ENCODE data around the gene FYTTD1.

FYTTD1 gene

DNA sequence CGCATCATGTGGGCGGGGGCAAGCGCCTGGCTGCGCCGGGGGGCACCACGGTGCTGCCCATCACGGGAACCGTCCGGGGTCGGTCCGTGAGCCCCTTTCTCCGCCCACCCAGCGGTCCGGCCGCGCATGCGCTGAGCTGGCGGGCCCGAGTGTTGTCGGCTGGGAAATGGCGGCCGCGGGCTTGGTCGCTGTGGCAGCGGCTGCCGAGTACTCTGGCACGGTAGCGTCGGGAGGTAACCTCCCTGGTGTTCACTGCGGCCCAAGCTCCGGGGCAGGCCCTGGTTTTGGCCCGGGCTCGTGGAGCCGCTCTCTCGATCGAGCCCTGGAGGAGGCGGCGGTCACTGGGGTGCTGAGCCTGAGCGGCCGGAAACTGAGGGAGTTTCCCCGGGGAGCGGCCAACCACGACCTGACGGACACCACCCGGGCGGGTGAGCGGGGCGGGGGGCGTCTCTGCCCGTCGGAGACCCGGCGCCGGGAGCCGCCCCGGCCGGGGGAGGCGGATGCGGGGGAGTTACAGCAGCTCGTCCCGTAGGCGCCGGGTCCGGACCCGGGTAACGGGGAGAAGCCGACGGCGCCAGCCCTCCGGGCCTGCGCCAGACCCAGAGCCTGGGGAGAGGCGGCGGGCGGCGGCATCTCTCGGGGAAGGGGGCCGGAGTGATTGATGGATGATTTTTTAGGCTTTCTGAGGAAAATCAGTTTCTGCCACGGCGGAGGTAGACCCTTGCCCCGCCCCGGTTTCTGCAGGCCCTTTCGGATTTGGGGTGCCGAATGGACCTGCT is 41.6 kb downstream of the FYTTD1 start, which contains the start of gene LRCH3:
Gene LRCH3, plus strand, starts transcription at position 142 of the 779 bp plus-strand sequence. Its CDS starts 25 bp downstream, at position 167.
- Mint-ChIP-seq H3K4me1 (peaks cover 31% of the 10 kb centered on the region), H3K27me3 (no peaks in the 10 kb centered on the region), H3K4me3 (peak within 1 kb of the TSS; percentile 92), H3K36me3 (peaks cover 2% of the 10 kb centered on the region), H3K27ac (peak within 1 kb of the TSS; percentile 91), H3K9me3 (no peaks in the 10 kb centered on the region)
- ATAC-seq (ENCODE audit: low read depth), result peak; percentile 70
- peak; percentile 81 to 91 for DNase-seq (ENCODE audit: low spot score in 2 of 2)

DNA sequence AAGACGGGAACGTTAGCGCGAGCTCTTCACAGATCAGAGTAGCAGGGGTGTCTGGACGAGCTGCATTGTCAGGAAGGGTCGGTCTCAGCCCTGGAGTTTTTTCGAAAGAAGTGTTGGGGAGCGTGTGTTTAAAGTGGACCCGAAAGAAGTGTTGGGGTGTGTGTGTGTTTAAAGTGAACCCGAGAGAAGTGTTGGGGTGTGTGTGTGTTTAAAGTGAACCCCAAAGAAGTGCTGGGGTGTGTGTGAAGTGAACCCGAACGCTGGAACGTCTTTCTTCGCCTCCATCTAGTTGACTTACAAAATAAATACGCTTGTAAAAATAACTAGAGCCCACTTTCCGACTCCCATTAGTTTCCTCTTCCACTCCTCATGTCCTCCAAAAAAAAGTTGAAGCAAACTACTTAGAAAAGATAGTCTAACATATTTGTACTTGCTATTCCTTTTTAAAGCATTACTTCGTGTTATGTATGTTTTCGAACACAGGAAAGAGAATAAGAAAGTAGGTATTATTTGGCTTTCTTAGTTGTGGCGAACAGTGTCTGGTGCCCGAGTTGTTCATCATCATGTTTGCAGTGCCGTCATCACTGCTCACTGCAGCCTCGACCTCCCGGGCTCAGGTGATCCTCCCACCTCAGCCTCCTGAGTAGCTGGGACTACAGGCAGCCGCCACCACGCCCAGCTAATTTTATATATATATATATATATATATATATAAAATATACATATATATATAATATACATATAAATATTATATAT is 42.4 kb downstream of the FYTTD1 start:
- peaks cover 35% of the 10 kb centered on the region for H3K4me1 Mint-ChIP-seq
- peak; percentile 38 for ATAC-seq (ENCODE audit: low read depth)
- H3K4me3 Mint-ChIP-seq, result peak overlapping the region; percentile 92
- no peaks in the 10 kb centered on the region for H3K9me3 Mint-ChIP-seq
- peak overlapping the region; percentile 91 for H3K27ac Mint-ChIP-seq
- H3K27me3 Mint-ChIP-seq, result no peaks in the 10 kb centered on the region
- peaks cover 2% of the 10 kb centered on the region for H3K36me3 Mint-ChIP-seq
- DNase-seq (ENCODE audit: low spot score in 2 of 2), result no peak

DNA sequence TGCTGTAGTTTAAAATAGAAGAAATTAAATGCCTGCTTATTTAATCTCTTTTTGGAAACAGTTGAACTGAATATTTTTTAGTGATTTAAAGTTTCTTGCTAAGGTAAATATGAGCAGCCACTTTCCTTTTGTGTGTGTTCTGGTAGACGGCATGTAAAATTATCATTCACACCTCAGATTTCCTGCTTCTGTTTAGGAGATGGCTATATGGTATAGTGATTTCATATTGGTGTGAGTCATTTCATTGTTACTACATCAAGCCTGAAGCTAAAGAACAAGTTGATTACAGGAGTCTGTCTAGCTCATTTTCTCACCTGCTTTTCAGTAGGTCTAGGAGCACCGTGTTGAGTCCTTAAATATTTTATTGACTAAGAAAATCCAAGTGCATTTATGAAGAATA is 43.6 kb downstream of the FYTTD1 start:
- ATAC-seq (ENCODE audit: low read depth) (no peak), DNase-seq (ENCODE audit: low spot score in 2 of 2) (no peak)
- Mint-ChIP-seq H3K4me1 (peaks cover 43% of the 10 kb centered on the region), H3K27me3 (no peaks in the 10 kb centered on the region), H3K36me3 (peaks cover 3% of the 10 kb centered on the region), H3K27ac (peak overlapping the region; percentile 76), H3K4me3 (peak overlapping the region; percentile 67), H3K9me3 (no peaks in the 10 kb centered on the region)

DNA sequence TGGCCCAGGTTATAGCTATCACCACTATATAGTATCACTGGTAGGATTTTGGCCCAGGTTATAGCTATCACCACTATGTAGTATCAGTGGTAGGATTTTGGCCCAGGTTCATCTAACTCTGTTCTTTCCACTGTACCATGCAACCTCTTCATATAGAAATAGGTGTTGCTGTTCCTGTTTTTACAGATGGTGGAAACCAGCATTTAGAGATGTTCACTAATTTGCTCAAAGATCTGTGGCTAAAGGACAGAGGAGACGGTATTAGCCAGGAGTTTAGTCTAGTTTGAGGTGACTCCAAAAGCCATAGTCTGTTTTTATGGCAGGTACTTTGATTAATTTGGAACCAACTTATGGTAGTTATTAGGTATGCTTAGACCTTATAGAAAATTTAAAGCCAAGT is 44.4 kb downstream of the FYTTD1 start:
- Mint-ChIP-seq H3K36me3 (peaks cover 3% of the 10 kb centered on the region), H3K4me1 (peaks cover 50% of the 10 kb centered on the region), H3K9me3 (no peaks in the 10 kb centered on the region), H3K4me3 (no peak overlapping the region), H3K27ac (peak overlapping the region; percentile 83), H3K27me3 (no peaks in the 10 kb centered on the region)
- no peak for DNase-seq (ENCODE audit: low spot score in 2 of 2)
- ATAC-seq (ENCODE audit: low read depth), result no peak

DNA sequence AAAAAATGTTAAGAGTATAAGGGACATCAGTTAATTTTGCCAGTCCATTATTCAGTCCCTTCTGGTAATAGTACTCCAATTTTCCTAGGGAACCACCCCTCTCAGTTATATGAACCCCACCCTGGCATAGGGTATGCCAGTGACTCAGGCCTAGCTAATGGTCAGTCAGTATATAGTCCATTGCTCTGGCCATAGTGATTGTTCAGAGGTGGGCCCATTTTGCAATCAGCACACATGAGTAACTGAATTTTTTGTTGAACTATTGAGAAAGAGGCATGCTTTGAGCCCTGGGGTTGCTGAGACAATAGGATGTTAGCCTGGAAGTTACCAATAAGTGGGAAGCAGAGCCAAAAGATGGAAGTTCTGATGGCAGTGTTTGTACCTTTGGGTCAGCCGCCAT is 45.5 kb downstream of the FYTTD1 start:
- ATAC-seq (ENCODE audit: low read depth) (no peak), DNase-seq (ENCODE audit: low spot score in 2 of 2) (no peak)
- H3K36me3 Mint-ChIP-seq, result peaks cover 3% of the 10 kb centered on the region
- peak overlapping the region; percentile 83 for H3K27ac Mint-ChIP-seq
- H3K4me3 Mint-ChIP-seq, result no peak overlapping the region
- no peaks in the 10 kb centered on the region for H3K27me3 Mint-ChIP-seq
- no peaks in the 10 kb centered on the region for H3K9me3 Mint-ChIP-seq
- H3K4me1 Mint-ChIP-seq, result peaks cover 46% of the 10 kb centered on the region

DNA sequence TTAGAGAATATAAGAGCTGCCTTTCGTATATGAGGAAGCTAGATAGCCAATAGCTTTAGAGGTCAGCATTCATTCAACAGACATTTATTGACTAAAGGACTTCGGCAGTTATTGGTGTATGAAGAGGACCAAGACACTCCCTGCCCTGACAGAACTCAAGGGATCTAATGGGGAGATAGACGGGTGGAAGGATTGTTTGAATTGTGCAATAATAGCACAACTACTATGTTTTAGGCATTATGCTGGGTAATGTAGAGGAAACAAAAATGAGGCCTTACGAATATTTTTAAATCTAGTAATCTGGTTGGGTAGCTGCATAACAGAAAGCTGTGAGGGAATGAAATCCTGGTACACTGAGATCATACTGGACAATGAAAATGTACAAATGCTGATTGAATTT is 46.4 kb downstream of the FYTTD1 start:
- ATAC-seq (ENCODE audit: low read depth), result no peak
- no peaks in the 10 kb centered on the region for H3K27me3 Mint-ChIP-seq
- no peak overlapping the region for H3K4me3 Mint-ChIP-seq
- H3K4me1 Mint-ChIP-seq, result peaks cover 49% of the 10 kb centered on the region
- H3K9me3 Mint-ChIP-seq, result no peaks in the 10 kb centered on the region
- peak overlapping the region; percentile 60 for H3K27ac Mint-ChIP-seq
- no peak for DNase-seq (ENCODE audit: low spot score in 2 of 2)
- H3K36me3 Mint-ChIP-seq, result peaks cover 3% of the 10 kb centered on the region

DNA sequence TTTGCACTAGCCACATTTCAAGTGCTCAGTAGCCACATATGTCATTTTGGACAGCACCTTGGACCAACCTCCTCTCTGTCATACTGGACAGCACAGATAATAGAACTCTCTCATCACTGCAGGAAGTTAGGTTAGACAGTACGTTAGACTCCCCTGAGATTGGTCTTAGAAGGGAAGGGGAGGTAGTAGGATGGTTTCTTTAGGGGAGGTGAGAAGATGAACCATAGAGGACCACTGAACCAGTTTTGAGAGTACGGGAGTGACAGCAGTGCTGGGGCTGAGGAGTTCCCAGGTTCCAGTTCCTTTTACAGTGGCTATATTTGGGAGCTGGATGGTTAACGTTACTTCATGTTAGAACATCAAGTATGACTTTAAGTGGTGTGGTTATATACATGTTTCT is 49.2 kb downstream of the FYTTD1 start:
- ATAC-seq (ENCODE audit: low read depth), result peak; percentile 19
- Mint-ChIP-seq H3K36me3 (peaks cover 3% of the 10 kb centered on the region), H3K4me1 (peaks cover 56% of the 10 kb centered on the region), H3K9me3 (no peaks in the 10 kb centered on the region), H3K27ac (peak overlapping the region; percentile 81), H3K4me3 (no peak overlapping the region), H3K27me3 (no peaks in the 10 kb centered on the region)
- no peak for DNase-seq (ENCODE audit: low spot score in 2 of 2)

DNA sequence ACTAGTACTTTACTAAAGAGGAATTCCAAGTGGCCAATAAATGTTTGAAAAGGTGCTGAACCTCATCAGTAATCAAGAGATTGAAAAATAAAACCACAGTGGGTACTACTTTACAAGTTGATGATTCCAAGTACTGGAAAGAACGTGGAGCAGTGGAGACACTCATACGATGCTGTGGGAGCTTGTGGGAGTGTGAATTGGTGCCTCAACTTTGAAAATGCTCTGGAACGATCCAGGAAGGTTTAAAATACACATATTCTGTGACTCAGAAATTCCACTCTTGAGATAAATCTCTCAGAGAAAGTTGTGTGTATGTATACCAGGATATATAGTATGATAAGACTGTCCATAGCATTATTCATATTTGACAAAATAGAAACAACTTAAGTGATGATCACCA is 50.7 kb downstream of the FYTTD1 start:
- Mint-ChIP-seq H3K4me1 (peaks cover 48% of the 10 kb centered on the region), H3K27ac (peak overlapping the region; percentile 40), H3K4me3 (no peak overlapping the region), H3K36me3 (peaks cover 3% of the 10 kb centered on the region), H3K27me3 (no peaks in the 10 kb centered on the region), H3K9me3 (no peaks in the 10 kb centered on the region)
- ATAC-seq (ENCODE audit: low read depth) (no peak), DNase-seq (ENCODE audit: low spot score in 2 of 2) (no peak)

DNA sequence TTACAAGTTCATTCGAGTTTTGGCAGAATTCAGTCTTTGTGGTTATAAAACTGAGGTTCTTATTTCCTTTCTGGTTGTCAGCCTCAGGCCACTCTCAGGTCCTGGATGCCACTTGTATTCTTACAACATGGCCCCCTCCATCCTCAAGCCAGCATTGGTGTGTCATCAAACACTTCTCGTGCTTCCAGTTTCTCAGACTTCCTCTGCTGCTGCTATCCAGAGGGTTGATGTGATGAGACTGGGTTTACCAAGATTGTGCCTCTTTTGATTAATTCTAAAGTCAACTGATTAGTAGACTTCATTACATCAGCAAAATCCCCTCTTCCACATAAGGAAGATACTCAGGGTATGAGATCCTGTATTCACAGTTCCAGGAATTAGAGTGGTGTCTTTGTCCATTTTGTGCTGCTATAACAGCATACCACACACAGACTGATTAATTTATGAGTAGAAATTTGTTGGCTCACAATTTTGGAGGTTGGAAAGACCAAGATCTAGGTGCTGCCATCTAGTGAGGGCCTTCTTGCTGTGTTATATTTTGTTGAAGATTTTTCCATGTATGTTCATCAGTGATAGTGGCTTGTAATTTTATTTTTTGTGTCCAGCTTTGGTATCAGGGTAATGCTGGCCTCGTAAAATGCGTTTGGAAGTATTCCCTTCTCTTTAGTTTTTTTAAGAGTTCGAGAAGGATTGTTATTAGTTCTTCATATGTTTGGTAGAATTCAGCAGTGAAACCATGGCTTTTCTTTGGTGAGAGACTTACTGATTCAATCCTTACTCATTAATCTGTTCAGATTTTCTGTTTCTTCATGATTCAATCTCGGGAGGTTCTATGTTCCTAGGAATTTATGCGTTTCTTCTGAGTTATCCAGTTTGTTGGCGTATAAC is 52.5 kb downstream of the FYTTD1 start:
- Mint-ChIP-seq H3K4me3 (no peak overlapping the region), H3K9me3 (no peaks in the 10 kb centered on the region), H3K4me1 (peaks cover 36% of the 10 kb centered on the region), H3K27me3 (no peaks in the 10 kb centered on the region), H3K36me3 (peaks cover 2% of the 10 kb centered on the region), H3K27ac (peak overlapping the region; percentile 40)
- DNase-seq (ENCODE audit: low spot score in 2 of 2), result peak; percentile 32 to 43
- ATAC-seq (ENCODE audit: low read depth), result peak; percentile 65

DNA sequence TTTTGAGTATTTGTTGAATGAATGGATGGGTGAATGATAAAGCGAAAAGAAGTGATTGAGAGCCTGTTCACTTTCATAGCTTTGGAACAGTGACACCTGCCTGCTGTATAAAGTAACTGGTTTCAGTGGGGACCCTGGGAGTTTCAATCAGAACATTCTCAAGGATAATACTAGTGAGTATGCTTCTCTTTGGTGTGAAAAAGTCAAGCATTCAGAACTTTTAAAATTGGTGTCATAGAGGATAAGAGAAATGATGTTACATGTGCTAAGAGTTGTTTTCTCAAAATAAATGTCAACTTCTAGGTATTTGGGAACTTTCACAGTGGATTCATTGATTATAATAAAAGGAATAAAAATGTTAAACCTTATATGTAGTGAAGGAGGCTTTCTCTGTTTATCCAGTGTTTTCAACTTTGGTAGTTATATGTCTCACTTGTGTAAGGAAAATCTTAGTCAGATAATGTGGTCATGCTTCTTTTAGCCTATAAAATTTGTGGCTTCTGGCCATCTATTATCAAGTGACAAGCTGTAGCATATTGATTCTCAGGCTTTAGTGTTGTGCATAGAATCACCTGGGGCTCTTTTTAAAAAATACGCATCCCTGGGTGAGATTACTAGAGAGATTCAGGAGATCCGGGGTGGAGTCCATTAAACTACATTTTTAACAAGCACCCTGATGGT is 53.2 kb downstream of the FYTTD1 start:
- H3K27ac Mint-ChIP-seq, result peak overlapping the region; percentile 40
- no peak overlapping the region for H3K4me3 Mint-ChIP-seq
- ATAC-seq (ENCODE audit: low read depth) (peak; percentile 55), DNase-seq (ENCODE audit: low spot score in 2 of 2) (no peak)
- H3K4me1 Mint-ChIP-seq, result peaks cover 36% of the 10 kb centered on the region
- H3K9me3 Mint-ChIP-seq, result no peaks in the 10 kb centered on the region
- peaks cover 3% of the 10 kb centered on the region for H3K36me3 Mint-ChIP-seq
- no peaks in the 10 kb centered on the region for H3K27me3 Mint-ChIP-seq

DNA sequence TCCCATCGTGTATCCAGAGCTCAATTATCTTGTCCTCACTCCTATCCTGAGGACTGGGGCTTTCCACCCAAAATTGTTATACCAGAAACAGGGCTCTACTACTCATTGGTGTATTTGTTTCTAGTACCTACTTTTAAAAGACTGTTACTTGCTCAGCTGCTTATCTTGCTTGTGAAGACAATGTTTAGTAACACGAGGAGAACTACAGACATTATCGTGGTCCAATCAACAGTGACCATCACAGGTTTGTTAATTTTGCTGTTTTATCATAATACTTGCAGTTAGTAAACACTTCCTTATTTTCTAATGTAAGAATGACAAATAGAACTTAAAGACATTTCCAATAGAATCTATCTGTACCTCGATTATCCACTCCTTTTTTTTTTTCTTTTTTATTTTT is 54.8 kb downstream of the FYTTD1 start:
- Mint-ChIP-seq H3K27me3 (no peaks in the 10 kb centered on the region), H3K9me3 (no peaks in the 10 kb centered on the region), H3K27ac (peak overlapping the region; percentile 28), H3K4me3 (no peak overlapping the region), H3K4me1 (peaks cover 37% of the 10 kb centered on the region), H3K36me3 (peaks cover 3% of the 10 kb centered on the region)
- DNase-seq (ENCODE audit: low spot score in 2 of 2) (no peak), ATAC-seq (ENCODE audit: low read depth) (no peak)

DNA sequence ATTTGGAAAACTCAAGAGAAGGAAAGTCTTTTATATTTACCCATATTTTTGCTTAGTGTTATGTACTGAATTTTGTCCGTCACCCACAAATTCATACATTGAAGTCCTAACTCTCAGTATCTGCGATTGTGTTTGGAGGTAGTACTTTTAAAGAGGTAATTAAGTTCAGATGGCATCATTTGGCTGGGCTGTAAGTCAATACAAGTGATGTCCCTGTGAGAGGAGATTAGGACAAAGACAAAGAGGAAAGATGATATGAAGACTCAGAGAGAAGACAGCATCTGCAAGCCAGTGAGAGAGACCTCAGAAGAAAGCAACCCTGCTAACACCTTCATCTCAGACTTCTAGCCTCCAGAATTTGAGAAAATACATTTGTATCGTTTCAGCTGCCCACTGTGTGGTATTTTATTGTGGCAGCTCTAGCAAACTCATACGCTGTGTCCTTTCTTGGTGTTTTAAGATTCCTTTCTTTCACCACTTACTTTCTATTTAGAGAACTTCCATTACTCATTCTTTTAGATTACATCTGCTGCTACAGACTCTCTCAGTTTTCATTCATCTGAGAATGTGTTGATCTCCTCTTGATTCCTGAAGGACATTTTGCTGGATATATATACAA is 58.4 kb downstream of the FYTTD1 start:
- H3K27ac Mint-ChIP-seq, result peak overlapping the region; percentile 22
- H3K4me3 Mint-ChIP-seq, result no peak overlapping the region

More for the DNA sequence above, 58.4 kb downstream of the FYTTD1 start:
- Mint-ChIP-seq H3K36me3 (peaks cover 3% of the 10 kb centered on the region), H3K27me3 (no peaks in the 10 kb centered on the region), H3K9me3 (no peaks in the 10 kb centered on the region), H3K4me1 (peaks cover 27% of the 10 kb centered on the region)
- ATAC-seq (ENCODE audit: low read depth) (no peak), DNase-seq (ENCODE audit: low spot score in 2 of 2) (no peak)

Measured in memory B cell (primary cell).